Mesendoderm (in vitro differentiated cells): ENCODE results near the gene THG1L.
A peak's percentile ranks its signal among the peaks of the same experiment; 100 is the strongest.

Experiments used
- DNase-seq: peaks from one replicate; pipeline ENCODE4 v3.0.0; 2013
- H2AK5ac ChIP-seq: 2 replicates; pipeline ENCODE4 v1.6.1; 2013; ENCODE audit warnings: low read length, inconsistent platforms
- H2BK120ac ChIP-seq: 2 replicates; pipeline ENCODE4 v1.6.1; 2013; ENCODE audit warnings: low read depth, mild to moderate bottlenecking, low read length, moderate library complexity, mixed read lengths
- H2BK15ac ChIP-seq: replicated peaks from 2 replicates; pipeline ENCODE4 v1.6.1; 2013; ENCODE audit warnings: low read depth, mild to moderate bottlenecking, moderate library complexity
- H2BK5ac ChIP-seq: 2 replicates; pipeline ENCODE4 v1.6.1; 2013; ENCODE audit warnings: low read length, inconsistent platforms
- H3K18ac ChIP-seq: 2 replicates; pipeline ENCODE4 v1.6.1; 2013; ENCODE audit warnings: mild to moderate bottlenecking, low read length, mixed read lengths
- H3K23ac ChIP-seq: one replicate; pipeline ENCODE4 v1.6.1; 2013; ENCODE audit warnings: low read length
- H3K27ac ChIP-seq: 2 replicates; pipeline ENCODE4 v1.5.1; 2013; ENCODE audit warnings: low read depth, mild to moderate bottlenecking, inconsistent platforms, low read length, moderate library complexity
- H3K27me3 ChIP-seq: 2 replicates; pipeline ENCODE4 v1.6.1; 2013; ENCODE audit warnings: low read length, control low read depth, mild to moderate bottlenecking, inconsistent platforms; ENCODE audit not compliant: insufficient read depth, poor library complexity
- H3K36me3 ChIP-seq: 2 replicates; pipeline ENCODE4 v1.6.1; 2013; ENCODE audit warnings: low read length, inconsistent platforms; ENCODE audit not compliant: control insufficient read depth, insufficient read depth
- H3K4ac ChIP-seq: one replicate; pipeline ENCODE4 v1.6.1; 2013; ENCODE audit warnings: low read depth, mild to moderate bottlenecking, low read length, moderate library complexity
- H3K4me1 ChIP-seq: 2 replicates; pipeline ENCODE4 v1.6.1; 2013; ENCODE audit warnings: low read depth, low read length, inconsistent platforms; ENCODE audit not compliant: control insufficient read depth
- H3K4me2 ChIP-seq: 2 replicates; pipeline ENCODE4 v1.6.1; 2013; ENCODE audit warnings: low read length
- H3K4me3 ChIP-seq: 2 replicates; pipeline ENCODE4 v1.5.1; 2013; ENCODE audit warnings: mild to moderate bottlenecking, low read length
- H3K56ac ChIP-seq: one replicate; pipeline ENCODE4 v1.6.1; 2013; ENCODE audit warnings: low read length
- H3K79me1 ChIP-seq: 2 replicates; pipeline ENCODE4 v1.6.1; 2013; ENCODE audit warnings: low read length, inconsistent platforms
- H3K79me2 ChIP-seq: 2 replicates; pipeline ENCODE4 v1.6.1; 2013; ENCODE audit warnings: mild to moderate bottlenecking, low read length; ENCODE audit not compliant: control insufficient read depth, insufficient read depth
- H3K9ac ChIP-seq: 2 replicates; pipeline ENCODE4 v1.6.1; 2013; ENCODE audit warnings: low read length, inconsistent platforms
- H4K5ac ChIP-seq: one replicate; pipeline ENCODE4 v1.6.1; 2013; ENCODE audit warnings: low read length
- H4K8ac ChIP-seq: one replicate; pipeline ENCODE4 v1.6.1; 2013; ENCODE audit warnings: low read depth, mild to moderate bottlenecking, control low read depth, low read length, moderate library complexity
- WGBS: extraction: QIAGEN DNeasy Blood & Tissue Kit; methylation state at CpG from one replicate; pipeline ENCODE4 v1.1.7; 2013; ENCODE audit warnings: low lambda C conversion rate, missing lambda C conversion rate; ENCODE audit not compliant: insufficient coverage; ENCODE audit errors: extremely low coverage; 5-methylcytosine and 5-hydroxymethylcytosine counted together

Gene THG1L

GRCh38 chr5:157709346-157709745 lies 21.9 kb upstream of the THG1L start:
- Histone ChIP-seq H4K5ac (no peak overlapping the region), H3K4me2 (no peak overlapping the region), H3K27ac (no peak overlapping the region), H3K9ac (no peak overlapping the region), H3K4ac (no peak overlapping the region), H3K4me3 (no peak overlapping the region), H3K23ac (no peak overlapping the region), H2BK5ac (no peak overlapping the region), H3K56ac (no peak overlapping the region), H3K79me2 (no peaks in the 10 kb centered on the region), H3K4me1 (peaks cover 4% of the 10 kb centered on the region), H3K27me3 (no peaks in the 10 kb centered on the region), H4K8ac (no peak overlapping the region), H3K18ac (no peak overlapping the region), H2AK5ac (no peak overlapping the region), H2BK120ac (no peak overlapping the region), H2BK15ac (no peak overlapping the region), H3K36me3 (no peaks in the 10 kb centered on the region), H3K79me1 (no peaks in the 10 kb centered on the region)
- no peak for DNase-seq

GRCh38 chr5:157710431-157710830 lies 20.8 kb upstream of the THG1L start:
- no peaks in the 10 kb centered on the region for H3K79me1 ChIP-seq
- no peak for DNase-seq
- no peak overlapping the region for H3K4ac ChIP-seq
- no peak overlapping the region for H4K5ac ChIP-seq
- no peaks in the 10 kb centered on the region for H3K4me1 ChIP-seq
- H3K18ac ChIP-seq, result no peak overlapping the region
- H3K9ac ChIP-seq, result no peak overlapping the region
- H3K56ac ChIP-seq, result no peak overlapping the region
- no peak overlapping the region for H2BK5ac ChIP-seq
- no peaks in the 10 kb centered on the region for H3K27me3 ChIP-seq
- H4K8ac ChIP-seq, result no peak overlapping the region
- H3K36me3 ChIP-seq, result no peaks in the 10 kb centered on the region
- H2BK15ac ChIP-seq, result no peak overlapping the region
- H3K23ac ChIP-seq, result no peak overlapping the region
- H3K4me2 ChIP-seq, result no peak overlapping the region
- no peaks in the 10 kb centered on the region for H3K79me2 ChIP-seq
- H2BK120ac ChIP-seq, result no peak overlapping the region
- H3K4me3 ChIP-seq, result no peak overlapping the region
- no peak overlapping the region for H3K27ac ChIP-seq
- H2AK5ac ChIP-seq, result no peak overlapping the region
- no CpG with 5 or more reads among the region's 3 CpGs for WGBS

- no peak overlapping the region for H3K4me2 ChIP-seq
- H3K27ac ChIP-seq, result no peak overlapping the region
- no peak overlapping the region for H2BK5ac ChIP-seq
These were observed 20.3 kb upstream of the THG1L start for GRCh38 chr5:157710882-157711281.

GRCh38 chr5:157713830-157714595 lies 17.2 kb upstream of the THG1L start:
- no peak for DNase-seq
- H3K56ac ChIP-seq, result no peak overlapping the region
- H3K79me2 ChIP-seq, result no peaks in the 10 kb centered on the region
- no peak overlapping the region for H4K5ac ChIP-seq
- no peaks in the 10 kb centered on the region for H3K4me1 ChIP-seq
- H3K27me3 ChIP-seq, result no peaks in the 10 kb centered on the region
- H4K8ac ChIP-seq, result no peak overlapping the region
- no peak overlapping the region for H3K23ac ChIP-seq
- no peak overlapping the region for H3K9ac ChIP-seq
- no peak overlapping the region for H3K18ac ChIP-seq
- no peak overlapping the region for H3K4me2 ChIP-seq
- H3K4me3 ChIP-seq, result no peak overlapping the region
- H3K27ac ChIP-seq, result no peak overlapping the region
- no peaks in the 10 kb centered on the region for H3K36me3 ChIP-seq
- H3K79me1 ChIP-seq, result no peaks in the 10 kb centered on the region
- no peak overlapping the region for H2BK5ac ChIP-seq
- no peak overlapping the region for H2BK15ac ChIP-seq
- no CpG with 5 or more reads among the region's 4 CpGs for WGBS
- no peak overlapping the region for H2AK5ac ChIP-seq
- no peak overlapping the region for H3K4ac ChIP-seq
- H2BK120ac ChIP-seq, result no peak overlapping the region

More at GRCh38 chr5:157710882-157711281, 20.3 kb upstream of the THG1L start:
- H2AK5ac ChIP-seq, result no peak overlapping the region
- no peaks in the 10 kb centered on the region for H3K79me1 ChIP-seq
- no peaks in the 10 kb centered on the region for H3K27me3 ChIP-seq
- H4K5ac ChIP-seq, result no peak overlapping the region
- H3K36me3 ChIP-seq, result no peaks in the 10 kb centered on the region
- no peaks in the 10 kb centered on the region for H3K79me2 ChIP-seq
- H2BK120ac ChIP-seq, result no peak overlapping the region
- DNase-seq, result no peak
- H3K18ac ChIP-seq, result no peak overlapping the region
- H3K4ac ChIP-seq, result no peak overlapping the region
- WGBS, result no CpG with 5 or more reads among the region's 2 CpGs
- no peak overlapping the region for H3K56ac ChIP-seq
- no peak overlapping the region for H3K4me3 ChIP-seq
- H3K23ac ChIP-seq, result no peak overlapping the region
- H4K8ac ChIP-seq, result no peak overlapping the region
- no peak overlapping the region for H3K9ac ChIP-seq
- no peak overlapping the region for H2BK15ac ChIP-seq
- no peaks in the 10 kb centered on the region for H3K4me1 ChIP-seq

GRCh38 chr5:157714596-157714864 lies 16.7 kb upstream of the THG1L start:
- Histone ChIP-seq H3K4me3 (no peak overlapping the region), H3K79me1 (no peaks in the 10 kb centered on the region), H4K8ac (no peak overlapping the region), H3K4me2 (no peak overlapping the region), H2BK15ac (no peak overlapping the region), H3K23ac (no peak overlapping the region), H3K4me1 (no peaks in the 10 kb centered on the region), H2BK120ac (no peak overlapping the region), H3K79me2 (no peaks in the 10 kb centered on the region), H3K36me3 (no peaks in the 10 kb centered on the region), H4K5ac (no peak overlapping the region), H3K27ac (no peak overlapping the region), H3K9ac (no peak overlapping the region), H2BK5ac (no peak overlapping the region), H3K56ac (no peak overlapping the region), H3K27me3 (no peaks in the 10 kb centered on the region), H3K4ac (no peak overlapping the region), H2AK5ac (no peak overlapping the region), H3K18ac (no peak overlapping the region)
- no peak for DNase-seq

GRCh38 chr5:157718519-157718918 lies 12.7 kb upstream of the THG1L start:
- Histone ChIP-seq H3K4me2 (no peak overlapping the region), H3K27me3 (no peaks in the 10 kb centered on the region)
- no CpG with 5 or more reads among the region's 4 CpGs for WGBS

More at GRCh38 chr5:157718519-157718918, 12.7 kb upstream of the THG1L start:
- H3K18ac ChIP-seq, result no peak overlapping the region
- no peak overlapping the region for H3K23ac ChIP-seq
- H3K4me1 ChIP-seq, result no peaks in the 10 kb centered on the region
- no peak overlapping the region for H2BK120ac ChIP-seq
- no peak overlapping the region for H4K5ac ChIP-seq
- no peak overlapping the region for H3K4ac ChIP-seq
- H2BK15ac ChIP-seq, result peak overlapping the region; percentile 28
- H3K27ac ChIP-seq, result no peak overlapping the region
- H3K4me3 ChIP-seq, result no peak overlapping the region
- no peaks in the 10 kb centered on the region for H3K36me3 ChIP-seq
- no peaks in the 10 kb centered on the region for H3K79me2 ChIP-seq
- peak overlapping the region; percentile 42 for H3K56ac ChIP-seq
- no peaks in the 10 kb centered on the region for H3K79me1 ChIP-seq
- DNase-seq, result peak; percentile 75
- H4K8ac ChIP-seq, result no peak overlapping the region
- peak overlapping the region; percentile 27 for H3K9ac ChIP-seq
- no peak overlapping the region for H2BK5ac ChIP-seq
- no peak overlapping the region for H2AK5ac ChIP-seq
